Esophagus mucosa (tissue), 1 donor: Measurements from ENCODE around the gene DGAT2. TPM values are rescaled to one million over a fixed set of nuclear protein-coding genes. Genes with fewer than 3 reads are reported as not detected.
"Not testable (repeated sequence)": the region's sequence is repeated elsewhere in the genome, so short reads cannot be mapped to it uniquely, and the experiment has no call there.

Source experiments
- ATAC-seq: fragments of 200-7000 bp; cut with Tn5 transposase; one replicate; pipeline ENCODE4 v1.9.1; 2020
- total RNA-seq: library from RNA; stranded (reverse); gene quantifications from one replicate; pipeline ENCODE4 v1.2.4, GENCODE V29; 2023
- donor health status: DM: yes; HTN: yes; CAD: no.

Gene DGAT2
- 12.4 TPM for total RNA-seq

GRCh38 chr11:75768112-75768908, at the start of gene DGAT2:
TSS of gene DGAT2 (plus strand) at chr11:75768778. CDS start at chr11:75768992, 214 bp downstream.
- ATAC-seq: peak; percentile 66

- ATAC-seq: no peak
Measured at GRCh38 chr11:75719340-75720239, 49.0 kb upstream of the DGAT2 start.

GRCh38 chr11:75720639-75721038, 47.9 kb upstream of the DGAT2 start:
- no peak for ATAC-seq

DNA sequence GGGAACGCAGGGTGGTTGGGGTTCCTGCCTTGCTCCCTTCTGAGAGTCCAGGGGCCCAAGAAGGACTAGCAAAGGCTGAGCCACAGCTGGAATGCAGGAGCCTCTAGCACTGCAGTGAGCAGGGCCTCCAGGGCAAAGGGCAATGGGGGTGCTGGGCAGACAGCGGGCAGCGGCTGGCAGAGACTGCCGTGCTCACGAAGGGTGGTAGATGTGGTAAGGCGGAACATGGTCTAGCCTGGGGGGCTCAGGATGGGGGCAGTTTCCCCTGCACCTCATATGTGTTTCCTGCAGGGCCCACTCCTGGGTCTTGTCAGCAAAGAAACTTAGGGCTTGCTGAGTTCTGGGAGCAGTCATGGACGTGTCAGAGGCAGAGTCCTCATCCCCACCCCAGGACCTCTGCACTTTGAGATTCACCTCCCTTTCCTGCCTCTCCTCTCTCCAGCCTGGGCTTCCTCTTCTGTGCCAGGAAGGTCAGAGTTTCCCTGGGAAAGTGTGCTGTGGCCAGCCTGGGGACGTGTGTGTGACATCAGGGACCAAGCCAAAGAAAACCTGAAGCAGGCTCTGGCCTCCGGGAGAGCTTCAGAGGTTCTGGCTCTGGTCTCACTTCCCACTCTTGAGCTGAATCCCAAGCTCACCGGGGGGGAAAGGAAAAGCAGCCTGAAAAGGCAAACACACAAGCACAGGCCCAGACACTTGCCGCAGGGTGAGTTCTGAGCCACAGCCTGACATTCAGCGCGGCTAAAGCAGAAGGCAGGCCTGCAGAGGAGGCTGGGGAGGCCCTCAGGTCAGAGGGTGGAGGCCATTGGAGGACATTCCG, 46.5 kb upstream of the DGAT2 start:
- ATAC-seq: no peak

GRCh38 chr11:75722669-75723042, 45.9 kb upstream of the DGAT2 start:
- no peak for ATAC-seq

DNA sequence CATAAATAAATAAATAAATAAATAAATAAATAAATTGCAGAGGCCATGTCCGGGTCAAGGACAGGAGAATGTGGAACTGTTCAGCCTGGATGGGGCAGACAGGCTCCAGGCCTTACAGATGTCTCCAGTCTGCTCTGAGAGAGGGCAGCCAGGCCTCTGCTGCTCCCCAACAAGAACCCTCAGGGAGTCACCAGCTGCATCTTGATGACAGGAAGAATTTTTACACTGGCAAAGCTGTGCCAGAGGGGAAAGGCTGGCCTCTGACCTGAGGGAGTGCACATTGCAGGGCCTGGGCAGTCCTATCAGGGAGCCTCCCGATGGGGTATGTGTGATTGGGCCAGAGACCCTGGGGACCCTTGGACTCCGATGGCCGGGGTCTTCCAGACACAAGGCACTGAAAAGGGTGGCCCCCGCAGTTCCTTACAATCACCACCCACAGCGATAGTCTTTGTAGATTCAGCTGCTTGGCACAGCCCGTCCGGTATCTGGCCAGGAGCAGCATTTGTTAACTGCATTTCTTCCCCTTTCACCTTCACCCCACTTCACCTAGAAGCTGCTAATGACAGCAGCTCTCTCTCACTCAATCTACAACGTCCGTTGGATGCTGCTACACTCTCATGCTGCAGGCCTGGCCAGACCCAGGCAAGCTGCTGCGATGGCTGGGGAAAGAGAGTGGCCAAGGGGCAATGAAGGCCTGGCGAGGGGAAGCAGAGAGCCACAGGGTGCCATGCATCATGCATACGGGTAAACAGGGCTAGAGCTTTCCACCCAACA, 42.8 kb upstream of the DGAT2 start:
- ATAC-seq: no peak

DNA sequence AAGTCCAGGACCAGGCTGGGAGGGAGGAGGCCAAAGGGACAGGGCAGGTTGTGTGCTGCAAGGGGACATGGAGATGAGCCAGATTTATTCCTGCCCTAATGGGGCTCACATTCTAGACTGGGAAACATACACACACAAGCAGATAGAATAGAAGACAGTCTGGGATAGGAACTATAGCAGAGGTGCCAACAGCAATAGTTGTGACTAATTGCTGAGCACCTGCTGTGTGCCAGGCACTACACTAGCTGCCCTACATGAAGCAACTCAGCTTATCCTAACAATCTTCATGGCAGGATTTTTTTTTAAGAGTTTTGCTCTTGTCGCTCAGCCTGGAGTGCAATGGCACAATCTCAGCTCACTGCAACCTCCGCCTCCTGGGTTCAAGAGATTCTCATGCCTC, 39.6 kb upstream of the DGAT2 start:
- no peak for ATAC-seq

GRCh38 chr11:75731095-75731494, 37.5 kb upstream of the DGAT2 start:
- ATAC-seq: no peak

DNA sequence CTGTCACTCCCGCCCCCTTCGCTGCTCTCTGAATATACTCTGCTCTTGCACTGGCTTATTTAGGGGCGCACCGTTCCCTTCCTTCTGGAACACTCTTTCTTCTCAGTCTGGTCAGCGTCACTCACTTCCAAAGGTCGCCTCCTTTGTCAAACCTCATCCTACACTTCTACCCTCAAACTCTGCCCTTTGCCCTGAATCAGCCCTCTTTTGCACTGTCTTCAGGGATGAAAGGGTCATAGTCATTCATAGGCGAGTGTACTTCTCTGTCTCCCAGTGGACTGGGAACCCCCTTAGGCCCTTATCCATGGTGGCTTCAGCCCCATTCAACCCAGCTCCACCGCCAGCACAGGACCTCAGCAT, 35.5 kb upstream of the DGAT2 start:
- ATAC-seq: no peak

DNA sequence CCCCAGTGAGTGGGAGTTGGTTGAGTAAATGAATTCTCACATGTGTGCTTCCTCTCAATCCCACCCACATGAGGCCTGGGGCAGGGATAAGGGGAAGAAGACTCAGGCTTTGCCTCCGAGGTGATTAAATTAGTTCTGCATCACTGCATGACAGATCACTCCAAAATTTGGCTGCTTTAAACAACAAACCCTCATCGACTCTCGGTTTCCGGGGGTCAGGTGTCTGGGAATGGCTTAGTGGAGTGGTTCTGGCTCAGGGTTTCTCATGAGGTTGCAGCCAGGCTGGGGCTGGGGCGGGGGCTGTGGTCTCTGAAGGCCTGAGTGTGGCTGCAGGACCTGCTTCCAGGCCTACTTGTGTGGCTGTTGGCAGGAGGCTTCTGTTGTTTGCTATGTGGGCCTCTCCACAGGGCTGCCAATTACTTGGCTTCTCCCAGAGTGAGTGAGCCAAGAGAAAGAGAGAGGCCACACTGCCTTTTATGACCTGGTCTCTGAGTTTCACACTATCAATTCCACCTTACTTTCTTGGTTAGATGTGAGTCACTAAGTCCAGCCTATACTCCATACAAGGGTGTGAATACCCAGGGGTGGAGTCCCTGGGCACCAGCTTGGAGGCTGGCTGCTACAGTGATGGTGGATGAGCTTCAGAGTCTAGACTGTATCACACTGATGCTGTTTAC, 35.0 kb upstream of the DGAT2 start:
- ATAC-seq: peak; percentile 64

GRCh38 chr11:75734491-75735180, 33.9 kb upstream of the DGAT2 start:
- no peak for ATAC-seq

- no peak for ATAC-seq
Measured at GRCh38 chr11:75735181-75735845, 33.3 kb upstream of the DGAT2 start.

GRCh38 chr11:75737314-75737713, 31.3 kb upstream of the DGAT2 start:
- no peak for ATAC-seq

GRCh38 chr11:75740681-75741080, 27.9 kb upstream of the DGAT2 start:
- ATAC-seq: no peak

DNA sequence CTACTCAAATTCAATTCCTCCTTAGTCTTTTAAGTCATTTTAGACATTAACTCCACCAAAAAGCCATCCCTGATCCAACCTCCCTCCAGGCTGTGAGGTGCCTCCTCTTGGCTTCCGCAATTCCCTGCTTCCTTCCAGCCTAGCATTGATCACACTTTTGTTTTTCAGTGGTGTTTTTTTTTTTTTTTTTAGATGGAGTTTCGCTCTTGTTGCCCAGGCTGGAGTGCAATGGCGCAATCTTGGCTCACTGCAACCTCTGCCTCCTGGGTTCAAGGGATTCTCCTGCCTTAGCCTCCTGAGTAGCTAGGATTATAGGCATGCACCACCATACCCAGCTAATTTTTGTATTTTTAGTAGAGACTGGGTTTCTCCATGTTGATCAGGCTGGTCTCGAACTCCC, 25.4 kb upstream of the DGAT2 start:
- ATAC-seq: not testable (repeated sequence)

- ATAC-seq: peak; percentile 61
Measured at GRCh38 chr11:75743711-75744563, 24.6 kb upstream of the DGAT2 start.

DNA sequence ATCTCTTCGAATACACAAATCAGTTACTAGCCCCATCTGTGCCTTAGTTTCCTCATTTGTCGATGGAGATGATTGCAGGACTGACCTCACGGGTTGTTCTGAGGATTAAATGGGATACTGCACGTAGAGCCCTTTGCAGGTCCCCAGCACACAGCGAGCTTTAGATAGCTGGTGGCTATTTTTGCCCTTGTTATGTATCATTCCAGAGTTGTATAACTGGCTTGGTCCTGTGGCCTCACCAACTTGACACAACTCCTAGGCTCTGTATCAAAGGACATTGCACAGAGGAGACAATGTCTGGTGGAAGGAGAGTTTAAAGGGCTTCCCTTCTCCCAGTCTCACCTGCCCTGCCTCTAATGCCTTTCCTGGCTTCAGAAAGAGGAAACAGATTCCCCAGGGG, 22.8 kb upstream of the DGAT2 start:
- ATAC-seq: no peak

GRCh38 chr11:75748729-75749273, 19.8 kb upstream of the DGAT2 start:
- ATAC-seq: not testable (repeated sequence)

GRCh38 chr11:75754933-75755332, 13.6 kb upstream of the DGAT2 start:
- ATAC-seq: not testable (repeated sequence)
